ENCODE data around the gene KSR2.

The KSR2 gene

DNA sequence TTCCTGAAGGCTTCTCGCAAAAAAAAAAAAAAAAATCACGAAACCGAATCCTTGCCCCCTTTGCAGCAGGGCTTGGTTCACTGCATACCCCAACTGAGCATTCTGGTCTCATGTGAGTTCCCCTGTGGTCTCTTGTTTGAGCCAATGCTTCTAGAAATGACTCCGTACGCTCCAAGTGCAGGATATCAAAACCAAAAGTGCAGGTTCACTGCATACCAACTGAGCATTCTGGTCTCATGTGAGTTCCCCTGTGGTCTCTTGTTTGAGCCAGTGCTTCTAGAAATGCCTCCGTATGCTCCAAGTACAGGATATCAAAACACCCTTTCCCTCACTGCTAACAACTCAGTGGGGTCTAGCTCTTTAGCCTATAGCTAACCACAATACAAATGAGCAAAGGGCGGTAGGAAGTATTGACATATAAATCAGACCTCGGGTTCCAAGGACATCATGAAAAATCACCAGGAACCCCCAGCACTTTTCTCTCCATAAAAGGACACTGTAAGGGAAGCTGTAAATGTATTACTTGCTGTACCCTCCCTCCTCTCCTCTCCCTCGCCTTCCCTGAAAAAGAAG is 401.1 kb downstream of the KSR2 start:
- no peak for DNase-seq

- DNase-seq, result no peak
Measured at GRCh38 chr12:117564881-117565280, 403.9 kb downstream of the KSR2 start.

DNA sequence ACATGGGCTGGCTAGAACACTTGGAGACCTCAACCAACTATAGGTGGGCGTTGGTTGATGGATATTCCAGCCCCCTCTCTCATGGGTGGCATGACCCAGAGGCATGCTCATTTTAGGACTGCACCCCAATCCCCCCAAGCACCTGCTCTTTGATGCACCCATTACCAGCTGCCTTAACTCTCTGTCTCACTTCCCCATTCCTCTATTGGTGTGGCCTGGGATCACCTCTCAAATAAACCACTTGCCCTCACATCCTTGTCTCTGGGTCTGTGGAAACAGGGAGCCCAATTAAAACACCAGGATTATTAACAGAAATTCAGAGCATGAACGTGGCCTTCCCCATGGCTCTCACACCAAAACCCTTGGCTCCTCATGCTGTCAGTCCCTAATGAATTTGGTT is 405.1 kb downstream of the KSR2 start:
- no peak for DNase-seq

- DNase-seq, result no peak
Measured at GRCh38 chr12:117563007-117563406, 405.8 kb downstream of the KSR2 start.

- no peak for DNase-seq
Measured at GRCh38 chr12:117561990-117562389, 406.8 kb downstream of the KSR2 start.

GRCh38 chr12:117559978-117560377 is 408.8 kb downstream of the KSR2 start:
- DNase-seq, result no peak

DNA sequence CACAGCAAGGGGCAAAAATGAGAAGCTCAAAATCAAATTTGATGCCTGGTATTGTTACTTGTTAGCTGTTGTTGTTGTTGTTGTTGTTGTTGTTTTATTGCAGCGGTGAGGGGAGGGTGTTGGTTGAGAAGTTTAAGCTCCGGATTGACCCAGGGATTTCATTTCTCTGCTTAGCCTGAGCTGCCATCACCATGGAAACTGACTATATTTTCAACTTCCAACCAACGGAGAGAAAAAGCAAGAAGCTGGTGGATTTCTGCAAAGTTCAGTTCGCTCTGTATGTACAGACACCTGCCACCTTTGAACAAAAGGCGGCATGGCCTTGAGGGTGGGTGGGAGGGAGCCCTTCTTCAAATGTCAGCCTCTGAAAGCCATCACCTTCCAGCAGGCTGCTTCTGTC is 412.9 kb downstream of the KSR2 start:
- DNase-seq, result no peak

- DNase-seq, result no peak
Measured at GRCh38 chr12:117552971-117553370, 415.8 kb downstream of the KSR2 start.

GRCh38 chr12:117551665-117552064 is 417.1 kb downstream of the KSR2 start:
- no peak for DNase-seq

GRCh38 chr12:117547209-117547608 is 421.6 kb downstream of the KSR2 start:
- no peak for DNase-seq

DNA sequence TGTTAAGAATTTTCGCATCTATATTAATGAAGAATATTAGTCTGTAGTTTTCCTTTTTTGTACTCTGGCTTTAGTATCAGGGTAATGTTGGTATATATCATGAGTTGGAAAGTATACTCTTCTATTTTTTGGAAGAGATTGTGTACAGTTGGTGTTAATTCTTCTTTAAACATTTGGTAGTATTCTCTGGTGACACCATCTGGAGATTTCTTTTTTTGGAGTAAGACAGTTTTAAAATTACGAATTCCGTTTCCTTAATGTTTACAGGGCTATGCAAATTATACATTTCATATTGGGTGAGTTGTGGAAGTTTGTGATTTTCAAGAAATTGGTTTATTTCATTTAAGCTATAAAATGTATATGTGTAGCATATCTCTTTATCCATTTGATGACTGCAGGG is 423.6 kb downstream of the KSR2 start:
- no peak for DNase-seq

- no peak for DNase-seq
Measured at GRCh38 chr12:117540011-117540410, 428.8 kb downstream of the KSR2 start.

DNA sequence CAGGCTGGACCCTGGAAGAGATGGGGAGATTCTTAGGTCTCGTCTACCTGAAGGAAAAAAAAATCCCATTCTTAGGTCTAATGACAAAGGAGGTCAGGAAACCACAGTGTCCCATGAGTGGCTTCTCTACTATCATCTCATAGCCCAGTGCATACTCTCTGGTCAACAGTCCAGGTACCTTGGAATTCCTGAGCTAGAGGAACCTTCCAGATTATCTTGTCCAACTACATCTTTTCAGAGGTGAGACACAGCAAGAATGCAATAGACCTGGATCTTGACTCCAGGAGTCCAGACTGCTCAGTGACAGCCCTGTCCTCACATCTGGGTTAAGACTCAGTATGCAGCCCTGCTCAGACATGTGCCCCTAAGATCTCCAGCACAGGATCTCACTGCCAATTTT is 429.9 kb downstream of the KSR2 start:
- no peak for DNase-seq

- DNase-seq, result no peak
Measured at GRCh38 chr12:117538032-117538690, 430.6 kb downstream of the KSR2 start.

DNA sequence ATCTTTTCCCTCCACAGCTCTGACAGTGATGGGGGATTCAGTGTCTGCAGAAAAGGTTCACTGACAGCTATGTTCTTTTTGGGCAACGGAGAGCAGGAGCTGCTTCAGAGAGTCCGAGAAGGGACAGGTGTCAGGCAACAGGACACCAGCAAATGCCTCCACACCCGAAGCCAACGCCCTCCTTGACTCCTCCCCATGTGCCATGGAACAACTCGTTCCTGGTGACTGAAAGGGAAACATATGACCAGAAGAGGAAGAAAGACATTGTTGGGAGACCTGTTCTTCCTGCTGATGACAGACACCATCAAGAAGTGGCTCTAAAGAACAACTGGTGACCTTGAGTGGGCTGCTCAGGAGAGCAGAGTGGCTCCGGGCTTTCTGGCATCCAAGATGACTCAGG is 435.1 kb downstream of the KSR2 start:
- DNase-seq, result no peak

DNA sequence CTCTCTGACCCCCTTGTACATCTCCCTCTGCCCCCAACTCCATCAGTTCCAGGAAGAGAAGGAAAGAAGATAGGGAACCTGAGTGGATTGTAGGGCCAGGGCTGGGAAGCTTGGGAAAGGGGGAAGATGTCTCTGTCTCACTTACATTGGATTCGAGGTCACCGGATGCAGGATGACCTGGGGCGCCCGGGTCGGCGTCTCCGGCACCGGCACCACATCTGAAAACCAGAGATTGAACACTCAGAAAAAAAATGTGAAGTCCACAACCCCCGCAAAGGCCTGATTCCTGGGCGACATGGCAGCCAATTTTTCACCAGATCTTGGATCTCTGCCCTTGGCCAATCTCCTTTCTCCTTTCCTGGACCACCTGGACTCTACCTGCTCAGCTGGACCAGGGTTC is 438.0 kb downstream of the KSR2 start:
- no peak for DNase-seq

DNA sequence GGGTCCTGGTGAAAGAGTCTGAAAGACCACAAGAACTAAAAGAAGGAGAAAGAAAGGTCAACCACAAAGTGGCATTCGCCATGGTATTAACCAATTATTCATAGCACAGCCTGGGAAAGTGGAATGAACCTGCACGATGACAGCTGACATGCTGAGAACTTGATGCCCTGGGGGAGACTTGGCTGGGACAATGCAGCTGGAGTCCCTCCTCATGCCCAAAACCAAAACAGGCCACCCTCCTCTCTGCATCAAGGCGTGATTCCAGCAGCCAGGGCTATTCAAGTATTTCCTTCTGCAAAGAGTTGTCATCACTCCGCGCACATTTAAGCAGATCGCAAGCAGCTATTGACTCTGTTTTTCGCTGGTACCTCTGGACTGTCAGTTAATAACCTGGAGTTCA is 440.3 kb downstream of the KSR2 start:
- no peak for DNase-seq

DNA sequence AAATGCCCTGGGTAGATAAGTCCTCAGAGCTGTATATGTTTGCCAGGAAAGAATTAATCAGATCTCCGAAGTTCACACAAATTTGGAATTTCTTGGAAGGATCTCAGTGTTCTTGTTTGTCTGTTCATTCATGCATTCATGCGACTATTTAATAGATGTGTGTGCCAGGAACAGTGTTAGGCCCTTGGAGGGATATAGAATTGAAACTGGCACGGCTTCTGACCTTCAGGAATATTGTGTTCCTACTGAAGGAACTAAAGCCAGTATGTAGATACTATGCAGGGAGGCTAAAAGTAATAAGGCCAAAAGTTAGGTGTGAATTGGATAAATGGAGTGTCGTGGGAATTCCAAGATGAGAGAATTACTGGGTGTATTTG is 441.3 kb downstream of the KSR2 start:
- no peak for DNase-seq

DNA sequence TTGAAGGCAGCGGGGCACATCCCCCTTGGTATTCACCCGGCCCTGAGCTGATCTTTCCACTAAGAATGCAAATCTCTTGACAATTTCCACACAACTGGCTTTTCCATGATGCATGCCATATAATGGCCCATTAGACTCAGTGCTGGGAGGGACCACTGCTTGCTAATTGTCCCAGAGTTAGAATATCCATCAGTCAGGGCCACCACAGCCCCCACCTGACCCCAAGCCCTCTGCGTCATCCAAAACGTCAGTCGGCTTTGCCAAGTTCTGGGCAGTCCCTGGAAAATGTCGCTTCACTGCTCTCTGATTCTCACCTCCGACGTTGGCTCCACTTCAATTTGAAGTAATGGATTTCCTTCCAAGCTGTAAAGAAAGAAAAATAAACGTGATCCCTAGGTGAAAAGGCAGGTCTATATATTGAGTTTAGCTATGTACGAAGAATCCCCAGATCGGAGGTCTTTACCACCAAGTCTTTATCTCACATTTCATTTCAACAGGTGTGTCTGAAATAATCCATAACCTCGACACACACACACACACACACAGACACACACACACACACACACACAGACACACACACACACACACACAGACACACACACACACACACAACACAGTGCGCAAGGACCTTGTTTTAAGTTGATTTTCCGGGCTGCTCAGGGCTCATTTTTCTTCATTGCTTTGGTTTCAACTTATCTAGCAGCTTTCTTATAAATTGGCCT is 441.9 kb downstream of the KSR2 start:
- DNase-seq, result no peak

DNA sequence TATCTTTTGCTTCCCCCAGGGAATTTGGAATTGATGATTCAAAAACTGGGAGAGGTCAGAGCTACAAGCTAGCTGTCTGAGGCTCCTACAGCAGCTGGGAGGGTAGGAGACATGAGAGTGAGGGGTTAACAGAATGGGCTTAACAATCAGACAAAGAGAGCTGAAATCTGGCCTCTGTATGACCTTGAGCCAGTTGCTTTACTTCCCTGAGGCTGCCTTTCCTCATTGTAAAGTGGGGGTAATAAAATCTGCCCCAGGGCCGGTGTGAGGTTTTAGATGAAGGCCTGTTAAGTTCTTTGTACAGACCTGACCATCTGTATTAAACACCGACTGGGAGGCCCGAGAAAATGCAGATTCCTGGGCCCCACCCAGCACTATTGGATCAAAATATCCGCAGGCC is 443.0 kb downstream of the KSR2 start:
- no peak for DNase-seq

DNA sequence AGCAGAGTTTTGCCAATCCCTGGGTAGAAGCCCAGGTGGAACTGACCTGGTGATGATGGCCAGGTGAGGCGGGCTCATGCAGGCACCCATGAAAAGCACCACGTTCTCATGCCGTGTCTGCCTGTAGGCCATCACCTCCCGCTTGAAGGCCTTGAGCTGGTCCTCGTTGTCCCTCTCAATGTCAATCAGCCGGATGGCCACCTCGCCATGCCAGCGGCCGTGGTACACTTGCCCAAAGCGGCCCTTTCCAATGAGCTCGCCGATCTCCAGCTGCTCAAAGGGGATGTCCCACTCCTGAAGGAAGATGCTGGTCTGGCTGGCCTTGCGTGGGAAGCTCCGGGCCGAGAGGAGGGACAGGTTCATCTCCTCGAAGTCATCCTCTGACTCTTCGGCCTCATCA is 444.0 kb downstream of the KSR2 start:
- no peak for DNase-seq

DNA sequence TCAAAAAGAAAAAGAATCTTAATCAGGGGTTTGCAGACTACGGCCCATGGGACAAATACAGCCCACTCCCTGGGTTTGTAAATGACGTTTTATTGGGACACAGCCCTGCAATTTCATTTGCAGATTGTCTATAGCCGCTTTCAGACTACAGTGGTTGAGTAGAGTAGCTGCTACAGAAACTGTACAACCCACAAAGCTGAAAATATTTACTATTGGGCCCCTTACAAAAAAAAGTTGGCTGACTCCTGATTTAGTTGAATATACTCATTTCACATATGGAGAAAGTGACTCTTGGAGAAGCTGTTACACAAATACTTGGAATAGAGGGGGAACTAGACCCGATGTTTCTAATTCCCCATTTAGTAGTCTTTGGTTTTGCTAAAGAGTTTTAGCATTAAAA is 444.8 kb downstream of the KSR2 start:
- DNase-seq, result no peak

- DNase-seq, result no peak
Measured at GRCh38 chr12:117522559-117522958, 446.2 kb downstream of the KSR2 start.

GRCh38 chr12:117521867-117522266 is 446.9 kb downstream of the KSR2 start:
- DNase-seq, result no peak

GRCh38 chr12:117521346-117521745 is 447.4 kb downstream of the KSR2 start:
- DNase-seq, result no peak
